Activated T-helper 2 cell treated with anti-CD3 and anti-CD28 coated beads, Interferon-gamma antibody, Interleukin-2, Interleukin-4, amounts not matched to agents 10 μg/mL and 5 μg/mL and 100 μg/mL, durations not matched to agents 14 hours and 24 hours and 36 hours (primary cell): ENCODE results near the gene PDCD6IP. TPM values are rescaled to one million over a fixed set of nuclear protein-coding genes. Genes with fewer than 3 reads are reported as not detected.
"Not testable (repeated sequence)": the region's sequence is repeated elsewhere in the genome, so short reads cannot be mapped to it uniquely, and the experiment has no call there.

Experiments
- DNase-seq: peaks from one replicate; pipeline ENCODE4 v3.0.0; 2021; ENCODE audit warnings: low spot score
- H3K27ac Mint-ChIP-seq: one replicate; pipeline ENCODE4 v1.8.0; 2021; ENCODE audit warnings: mixed read lengths
- H3K27me3 Mint-ChIP-seq: one replicate; pipeline ENCODE4 v1.8.0; 2021; ENCODE audit warnings: low read depth, mixed read lengths
- H3K36me3 Mint-ChIP-seq: one replicate; pipeline ENCODE4 v1.8.0; 2021; ENCODE audit warnings: low read depth, mixed read lengths
- H3K4me1 Mint-ChIP-seq: one replicate; pipeline ENCODE4 v1.8.0; 2021; ENCODE audit warnings: low read depth, mixed read lengths
- H3K4me3 Mint-ChIP-seq: one replicate; pipeline ENCODE4 v1.8.0; 2021; ENCODE audit warnings: low read depth, mild to moderate bottlenecking, moderate library complexity, mixed read lengths
- H3K9me3 Mint-ChIP-seq: one replicate; pipeline ENCODE4 v1.8.0; 2021; ENCODE audit warnings: mixed read lengths
- intact Hi-C: fragments of 100-400 bp; cut with micrococcal nuclease; formaldehyde crosslinking; loops from one replicate; pipeline ENCODE4 v1.15.1; 2023
- total RNA-seq: library from RNA; stranded (reverse); gene quantifications from 2 replicates; pipeline ENCODE4 v1.2.3, GENCODE V29; 2022

Gene PDCD6IP
- 180 and 190 TPM in 2 replicates for total RNA-seq

DNA sequence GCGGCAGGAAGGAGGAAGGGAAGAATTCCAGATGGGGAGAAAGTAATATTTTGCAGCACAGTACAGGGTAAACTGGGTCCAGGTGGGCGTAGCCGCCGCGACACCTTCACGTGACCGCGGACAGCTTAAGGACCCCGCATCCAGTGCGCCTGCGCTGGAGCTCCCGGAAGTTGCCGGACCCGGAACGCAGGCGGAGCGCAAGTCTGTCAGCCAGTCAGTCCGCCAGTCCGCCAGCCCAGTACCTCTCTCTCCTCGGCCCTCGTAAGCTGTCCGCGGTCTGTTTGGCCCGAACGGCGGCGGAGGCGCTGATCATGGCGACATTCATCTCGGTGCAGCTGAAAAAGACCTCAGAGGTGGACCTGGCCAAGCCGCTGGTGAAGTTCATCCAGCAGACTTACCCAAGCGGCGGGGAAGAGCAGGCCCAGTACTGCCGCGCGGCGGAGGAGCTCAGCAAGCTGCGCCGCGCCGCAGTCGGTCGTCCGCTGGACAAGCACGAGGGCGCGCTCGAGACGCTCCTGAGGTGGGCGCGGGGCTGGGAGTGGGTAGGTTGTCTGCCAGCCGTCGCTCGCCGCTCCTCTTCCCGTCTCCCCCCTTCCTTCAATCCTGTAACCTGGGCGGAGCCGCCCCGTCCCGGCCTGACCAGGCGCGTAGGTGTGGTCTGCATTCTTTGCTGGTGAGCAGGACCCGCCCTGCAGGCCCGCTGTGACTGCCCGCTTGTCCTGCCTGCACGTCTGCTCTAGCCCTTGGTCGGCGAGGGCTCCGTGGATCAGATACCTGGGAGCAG lies at the start of gene PDCD6IP:
Gene PDCD6IP, plus strand, starts transcription at position 213 of the 784 bp plus-strand sequence. Its CDS starts 99 bp downstream, at position 312.
- peak; percentile 87 for DNase-seq
- Mint-ChIP-seq H3K27me3 (peaks cover 6% of the 10 kb centered on the region), H3K27ac (peak within 1 kb of the TSS; percentile 93), H3K4me1 (peaks cover 44% of the 10 kb centered on the region), H3K9me3 (no peaks in the 10 kb centered on the region), H3K4me3 (peak within 1 kb of the TSS; percentile 97), H3K36me3 (peaks cover 32% of the 10 kb centered on the region)
- intact Hi-C loops, result loop anchor here (1.0 to 10.0 kb wide), 3 partner anchors 80 to 684 kb away; partner anchors contain the start of genes CLASP2, CRTAP and UBP1

DNA sequence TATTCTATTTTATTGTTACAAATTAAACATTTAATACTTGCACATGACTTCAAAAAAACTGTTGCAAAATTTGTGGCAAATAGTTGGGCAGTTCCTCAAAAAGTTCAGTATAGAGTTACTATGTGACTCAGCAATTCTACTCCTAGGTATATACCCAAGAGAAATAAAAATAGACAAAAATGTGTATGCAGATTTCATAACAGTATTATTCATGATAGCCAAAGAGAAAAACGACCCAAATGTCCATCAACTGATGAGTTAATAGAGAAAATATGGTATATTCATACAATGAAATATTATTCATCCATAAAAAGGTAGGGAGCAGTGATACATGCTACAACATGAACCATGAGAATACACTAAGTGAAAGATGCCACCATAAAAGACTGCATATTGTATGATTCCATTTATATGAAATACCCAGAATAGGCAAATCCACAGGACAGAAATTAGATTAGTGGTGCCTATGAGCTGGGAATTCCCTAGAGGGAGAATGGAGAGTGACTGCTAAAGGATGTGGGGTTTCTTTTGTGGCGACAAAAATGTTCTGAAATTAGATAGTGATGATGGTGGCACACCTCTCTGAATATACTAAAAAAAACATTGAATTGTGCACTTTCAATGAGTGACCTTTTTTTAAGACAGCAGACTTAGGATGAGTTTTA lies 48.8 kb upstream of the PDCD6IP start:
- Mint-ChIP-seq H3K4me3 (no peak overlapping the region), H3K9me3 (peaks cover 12% of the 10 kb centered on the region), H3K27me3 (no peaks in the 10 kb centered on the region), H3K4me1 (peaks cover 10% of the 10 kb centered on the region), H3K36me3 (peaks cover 3% of the 10 kb centered on the region), H3K27ac (no peak overlapping the region)
- no peak for DNase-seq
- intact Hi-C loops, result loop anchor here (2.0 kb wide), 1 partner anchor 45 kb away; no protein-coding TSS in a partner anchor

DNA sequence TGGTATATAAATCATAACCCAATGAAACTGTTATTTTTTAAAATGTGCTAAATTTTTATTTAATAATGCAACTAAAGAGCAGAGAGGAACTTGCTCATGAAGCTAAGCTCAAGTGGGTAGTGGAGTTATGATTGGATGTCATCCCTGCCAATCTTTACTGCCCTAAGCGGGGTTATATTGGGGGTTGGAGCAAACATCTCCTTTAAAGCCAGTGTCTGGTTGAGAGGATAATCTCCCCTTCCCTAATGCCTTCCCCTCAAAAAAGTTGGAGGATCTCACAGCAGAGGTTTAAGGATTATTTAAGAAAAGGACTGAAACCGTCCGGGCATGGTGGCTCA lies 48.2 kb upstream of the PDCD6IP start:
- no peak overlapping the region for H3K4me3 Mint-ChIP-seq
- DNase-seq, result no peak
- H3K27me3 Mint-ChIP-seq, result no peaks in the 10 kb centered on the region
- peaks cover 3% of the 10 kb centered on the region for H3K36me3 Mint-ChIP-seq
- H3K27ac Mint-ChIP-seq, result no peak overlapping the region
- H3K4me1 Mint-ChIP-seq, result peaks cover 10% of the 10 kb centered on the region
- peaks cover 17% of the 10 kb centered on the region for H3K9me3 Mint-ChIP-seq
- intact Hi-C loops, result loop anchor here (2.0 kb wide), 1 partner anchor 45 kb away; no protein-coding TSS in a partner anchor

DNA sequence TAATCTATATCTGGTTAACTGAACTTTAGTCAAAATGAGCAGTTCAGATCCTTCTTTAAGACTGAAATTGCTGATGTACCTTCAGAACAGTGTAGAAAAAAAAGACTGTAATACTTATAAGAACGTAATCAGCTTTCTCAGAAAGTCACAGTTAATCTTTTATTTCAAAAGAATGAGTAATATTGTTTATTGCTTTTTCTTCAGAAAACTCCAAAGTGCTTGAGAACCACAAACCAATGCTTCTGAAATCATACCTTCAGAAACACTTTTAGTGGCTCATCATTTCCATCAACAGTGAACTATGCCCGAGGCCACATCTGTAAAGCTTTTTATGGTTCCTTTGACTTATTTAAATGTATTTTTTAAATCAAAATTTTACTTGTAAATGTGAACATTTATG lies 47.1 kb upstream of the PDCD6IP start:
- intact Hi-C loops, result loop anchor here (2.0 kb wide), 1 partner anchor 47 kb away; no protein-coding TSS in a partner anchor
- no peaks in the 10 kb centered on the region for H3K27me3 Mint-ChIP-seq
- peaks cover 17% of the 10 kb centered on the region for H3K9me3 Mint-ChIP-seq
- DNase-seq, result no peak
- peaks cover 10% of the 10 kb centered on the region for H3K4me1 Mint-ChIP-seq
- H3K27ac Mint-ChIP-seq, result no peak overlapping the region
- peaks cover 3% of the 10 kb centered on the region for H3K36me3 Mint-ChIP-seq
- no peak overlapping the region for H3K4me3 Mint-ChIP-seq

- H3K27me3 Mint-ChIP-seq, H3K27ac Mint-ChIP-seq, H3K4me1 Mint-ChIP-seq, intact Hi-C loops, DNase-seq, H3K36me3 Mint-ChIP-seq, H3K4me3 Mint-ChIP-seq: not testable (repeated sequence)
- H3K9me3 Mint-ChIP-seq, result peaks cover 17% of the 10 kb centered on the region
These were observed 44.0 kb upstream of the PDCD6IP start for GRCh38 chr3:33754391-33754790.

DNA sequence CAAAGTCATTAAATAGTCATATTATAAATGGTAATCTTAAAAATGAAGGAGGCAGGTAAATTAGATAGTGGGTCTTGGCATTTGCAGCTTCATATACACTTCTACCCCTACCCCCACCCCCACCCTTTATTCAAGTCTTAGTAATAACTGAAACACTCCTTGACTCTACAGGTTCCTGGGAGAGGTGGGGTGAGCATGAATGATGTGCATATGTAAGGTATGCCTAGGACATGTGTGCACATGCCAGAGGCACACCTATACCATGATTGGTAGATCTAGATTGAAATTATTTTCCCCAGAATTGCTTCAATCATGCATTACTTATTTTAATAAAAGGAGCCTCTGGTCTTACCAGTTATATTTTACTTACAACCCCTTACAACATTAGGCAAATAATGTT lies 40.1 kb upstream of the PDCD6IP start:
- Mint-ChIP-seq H3K4me3 (no peak overlapping the region), H3K36me3 (peaks cover 3% of the 10 kb centered on the region), H3K4me1 (no peaks in the 10 kb centered on the region), H3K27me3 (peaks cover 3% of the 10 kb centered on the region), H3K9me3 (peaks cover 13% of the 10 kb centered on the region), H3K27ac (no peak overlapping the region)
- no peak for DNase-seq
- intact Hi-C loops, result no loop called here

- H3K27ac Mint-ChIP-seq, result no peak overlapping the region
- H3K4me1 Mint-ChIP-seq, result no peaks in the 10 kb centered on the region
- H3K36me3 Mint-ChIP-seq, result peaks cover 3% of the 10 kb centered on the region
- intact Hi-C loops, result no loop called here
- H3K4me3 Mint-ChIP-seq, result no peak overlapping the region
- H3K9me3 Mint-ChIP-seq, result peaks cover 13% of the 10 kb centered on the region
- H3K27me3 Mint-ChIP-seq, result peaks cover 5% of the 10 kb centered on the region
- DNase-seq, result no peak
These were observed 39.6 kb upstream of the PDCD6IP start for GRCh38 chr3:33758864-33759263.

- Mint-ChIP-seq H3K4me1 (no peaks in the 10 kb centered on the region), H3K27ac (no peak overlapping the region), H3K27me3 (peaks cover 15% of the 10 kb centered on the region), H3K4me3 (no peak overlapping the region), H3K36me3 (no peaks in the 10 kb centered on the region), H3K9me3 (no peaks in the 10 kb centered on the region)
- intact Hi-C loops, result no loop called here
- no peak for DNase-seq
These were observed 29.7 kb upstream of the PDCD6IP start for GRCh38 chr3:33768578-33769330.

GRCh38 chr3:33773637-33774036 lies 24.8 kb upstream of the PDCD6IP start:
- H3K36me3 Mint-ChIP-seq, result no peaks in the 10 kb centered on the region
- no peaks in the 10 kb centered on the region for H3K9me3 Mint-ChIP-seq
- intact Hi-C loops, result no loop called here
- no peak overlapping the region for H3K4me3 Mint-ChIP-seq
- H3K27me3 Mint-ChIP-seq, result peaks cover 7% of the 10 kb centered on the region
- H3K27ac Mint-ChIP-seq, result no peak overlapping the region
- no peaks in the 10 kb centered on the region for H3K4me1 Mint-ChIP-seq
- DNase-seq, result no peak

DNA sequence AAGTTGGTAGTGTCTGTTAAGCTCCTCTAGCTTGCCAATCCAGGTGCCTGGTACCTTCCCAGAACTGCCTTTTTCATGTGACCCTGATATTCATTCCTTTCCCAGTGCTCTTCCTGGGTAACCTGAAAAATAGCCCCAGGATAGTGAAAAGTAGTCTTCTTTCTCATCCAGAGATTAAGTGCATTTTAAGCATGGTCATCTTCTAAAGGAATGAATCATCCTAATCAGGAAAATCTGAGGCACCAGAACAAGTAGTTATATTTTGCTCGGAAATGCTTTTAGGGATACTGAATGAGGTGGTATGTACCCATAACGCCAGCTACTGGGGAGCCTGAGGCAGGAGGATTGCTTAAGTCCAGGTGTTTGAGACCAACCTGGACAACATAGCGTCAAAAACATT lies 23.1 kb upstream of the PDCD6IP start:
- H3K36me3 Mint-ChIP-seq, result no peaks in the 10 kb centered on the region
- DNase-seq, result no peak
- no peak overlapping the region for H3K27ac Mint-ChIP-seq
- no peaks in the 10 kb centered on the region for H3K9me3 Mint-ChIP-seq
- peaks cover 11% of the 10 kb centered on the region for H3K27me3 Mint-ChIP-seq
- H3K4me3 Mint-ChIP-seq, result no peak overlapping the region
- intact Hi-C loops, result no loop called here
- no peaks in the 10 kb centered on the region for H3K4me1 Mint-ChIP-seq

GRCh38 chr3:33777996-33778395 lies 20.4 kb upstream of the PDCD6IP start:
- Mint-ChIP-seq H3K4me1 (no peaks in the 10 kb centered on the region), H3K27ac (no peak overlapping the region), H3K9me3 (no peaks in the 10 kb centered on the region), H3K4me3 (no peak overlapping the region), H3K36me3 (no peaks in the 10 kb centered on the region), H3K27me3 (peaks cover 15% of the 10 kb centered on the region)
- no peak for DNase-seq
- intact Hi-C loops, result no loop called here

GRCh38 chr3:33779751-33780150 lies 18.7 kb upstream of the PDCD6IP start:
- intact Hi-C loops, result no loop called here
- Mint-ChIP-seq H3K4me1 (no peaks in the 10 kb centered on the region), H3K27ac (no peak overlapping the region), H3K4me3 (no peak overlapping the region), H3K9me3 (no peaks in the 10 kb centered on the region), H3K27me3 (peaks cover 13% of the 10 kb centered on the region), H3K36me3 (no peaks in the 10 kb centered on the region)
- DNase-seq, result no peak
